SH-SY5Y (cell line): ENCODE data around the gene ARRDC5.

Experiments used
- GATA2 ChIP-seq: IDR thresholded peaks from 2 replicates; pipeline ENCODE4 v1.6.1; 2011; ENCODE audit warnings: mild to moderate bottlenecking, low read depth, low read length
- GATA3 ChIP-seq: IDR thresholded peaks from 2 replicates; pipeline ENCODE4 v1.6.1; 2011; ENCODE audit warnings: low read depth, mild to moderate bottlenecking, low read length, moderate library complexity

DNA sequence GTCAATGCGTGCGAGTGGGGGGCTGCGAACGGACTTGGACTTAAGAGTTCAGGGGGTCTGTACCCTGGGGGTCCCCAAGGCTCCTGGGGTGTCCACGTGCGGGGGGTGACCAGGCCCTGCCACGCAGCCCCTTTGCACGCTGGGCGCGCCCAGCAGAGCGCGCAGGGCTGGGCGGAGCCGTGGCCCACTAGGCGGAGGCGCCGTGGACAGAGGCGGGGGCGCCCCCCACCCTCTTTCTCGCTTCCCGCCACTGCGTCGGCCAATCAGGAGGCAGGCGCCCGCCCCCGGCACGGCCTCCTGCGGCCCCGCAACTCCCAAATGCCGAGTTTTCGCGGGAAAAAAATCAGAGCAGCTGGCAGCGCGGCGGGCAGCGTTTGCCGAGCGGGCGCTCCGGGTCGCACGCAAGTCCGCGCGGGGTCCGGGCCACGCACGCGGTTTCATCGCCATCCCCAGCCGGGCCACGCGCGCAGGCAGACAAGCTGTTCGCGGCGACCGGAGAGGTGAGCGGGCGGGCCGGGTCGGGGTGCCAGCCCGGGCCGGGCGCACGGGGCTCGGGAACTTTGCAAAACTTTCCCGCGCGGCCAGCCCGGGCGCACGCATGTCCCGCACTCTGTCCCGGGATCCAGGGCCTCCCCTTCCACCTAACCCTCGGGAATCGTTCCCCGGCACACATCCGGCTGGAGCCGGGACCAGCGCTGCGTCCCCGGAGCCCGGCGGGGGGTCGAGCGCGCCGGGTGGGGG is 6.6 kb upstream of the ARRDC5 start, which contains the start of gene UHRF1:
- TF ChIP-seq GATA2 (no peak), GATA3 (no peak)
